Fibroblast of skin of left biceps (primary cell): ENCODE data around the gene SCAPER.
"Not testable (repeated sequence)": the region's sequence is repeated elsewhere in the genome, so short reads cannot be mapped to it uniquely, and the experiment has no call there.

ENCODE experiments used
- DNase-seq, 2 experiments: peaks; one replicate each; pipeline ENCODE4 v3.0.0-alpha.2; 2013; ENCODE audit warnings: low read depth in 2 of 2

SCAPER gene

GRCh38 chr15:76850367-76850766 is 54.8 kb downstream of the SCAPER start:
- DNase-seq = not testable (repeated sequence)

GRCh38 chr15:76846782-76847181 is 58.4 kb downstream of the SCAPER start:
- no peak for DNase-seq

- peak in 1 of 2 experiments; percentile 7 for DNase-seq
Observed at GRCh38 chr15:76844096-76844495, 61.0 kb downstream of the SCAPER start.

- DNase-seq = no peak
Observed at GRCh38 chr15:76843269-76843668, 61.9 kb downstream of the SCAPER start.

- DNase-seq = no peak
Observed at GRCh38 chr15:76840830-76841460, 64.2 kb downstream of the SCAPER start.

- no peak for DNase-seq
Observed at GRCh38 chr15:76839173-76839572, 66.0 kb downstream of the SCAPER start.

- no peak for DNase-seq
Observed at GRCh38 chr15:76837474-76837873, 67.7 kb downstream of the SCAPER start.

GRCh38 chr15:76829939-76830338 is 75.2 kb downstream of the SCAPER start:
- DNase-seq = no peak

- DNase-seq = no peak
Observed at GRCh38 chr15:76823890-76824289, 81.2 kb downstream of the SCAPER start.

GRCh38 chr15:76823303-76823702 is 81.8 kb downstream of the SCAPER start:
- no peak for DNase-seq

- not testable (repeated sequence) for DNase-seq
Observed at GRCh38 chr15:76818926-76819325, 86.2 kb downstream of the SCAPER start.

- no peak for DNase-seq
Observed at GRCh38 chr15:76815421-76815820, 89.7 kb downstream of the SCAPER start.

- DNase-seq = no peak
Observed at GRCh38 chr15:76812381-76812780, 92.8 kb downstream of the SCAPER start.

- DNase-seq = no peak
Observed at GRCh38 chr15:76809412-76810103, 95.6 kb downstream of the SCAPER start.

GRCh38 chr15:76803049-76803571 is 102.0 kb downstream of the SCAPER start:
- DNase-seq = no peak

- DNase-seq = no peak
Observed at GRCh38 chr15:76802411-76802810, 102.7 kb downstream of the SCAPER start.

- peak in 1 of 2 experiments; percentile 8 for DNase-seq
Observed at GRCh38 chr15:76799760-76800159, 105.4 kb downstream of the SCAPER start.

GRCh38 chr15:76795217-76795616 is 109.9 kb downstream of the SCAPER start:
- no peak for DNase-seq

- DNase-seq = no peak
Observed at GRCh38 chr15:76793162-76793561, 112.0 kb downstream of the SCAPER start.

GRCh38 chr15:76791511-76791910 is 113.6 kb downstream of the SCAPER start:
- DNase-seq = no peak

GRCh38 chr15:76787273-76787672 is 117.9 kb downstream of the SCAPER start:
- DNase-seq = no peak

- no peak for DNase-seq
Observed at GRCh38 chr15:76776969-76777368, 128.2 kb downstream of the SCAPER start.

GRCh38 chr15:76776480-76776879 is 128.7 kb downstream of the SCAPER start:
- no peak for DNase-seq
